Calu3 (cell line): ENCODE measurements around the gene NOP56. TPM values are rescaled to one million over a fixed set of nuclear protein-coding genes. Genes with fewer than 3 reads are reported as not detected.
"Not testable (repeated sequence)": the region's sequence is repeated elsewhere in the genome, so short reads cannot be mapped to it uniquely, and the experiment has no call there.

Source experiments
- BruUV-seq: library from RNA; stranded (reverse); fragments of 400-500 nt; replicated peaks from 2 replicates; lab custom pipeline; 2021; lab: Mats Ljungman, UMichigan
- CTCF ChIA-PET: fragments of 300-600 bp; sonication (Branson Sonifier 250); formaldehyde crosslinking; loops from one replicate; lab custom pipeline; 2022; ENCODE audit warnings: antibody characterized with exemption; lab: Charles Lee
- DNase-seq: peaks from one replicate; pipeline ENCODE4 v3.0.0; 2022
- H3K27ac Mint-ChIP-seq: one replicate; pipeline ENCODE4 v1.8.0; 2022; ENCODE audit warnings: mixed read lengths; ENCODE audit not compliant: unreplicated experiment
- H3K27me3 Mint-ChIP-seq: one replicate; pipeline ENCODE4 v1.8.0; 2022; ENCODE audit warnings: mixed read lengths; ENCODE audit not compliant: unreplicated experiment
- H3K36me3 Mint-ChIP-seq: one replicate; pipeline ENCODE4 v1.8.0; 2022; ENCODE audit warnings: mild to moderate bottlenecking, moderate library complexity, mixed read lengths; ENCODE audit not compliant: insufficient read depth, unreplicated experiment
- H3K4me1 Mint-ChIP-seq: one replicate; pipeline ENCODE4 v1.8.0; 2022; ENCODE audit warnings: mild to moderate bottlenecking, low read depth, mixed read lengths; ENCODE audit not compliant: unreplicated experiment
- H3K4me3 Mint-ChIP-seq: one replicate; pipeline ENCODE4 v1.8.0; 2022; ENCODE audit warnings: mild to moderate bottlenecking, low read depth, moderate library complexity, mixed read lengths; ENCODE audit not compliant: unreplicated experiment
- H3K9me3 Mint-ChIP-seq: one replicate; pipeline ENCODE4 v1.8.0; 2022; ENCODE audit warnings: low read depth, mixed read lengths; ENCODE audit not compliant: unreplicated experiment
- CTCF ChIP-seq: fragments of 200-600 bp; IDR thresholded peaks from one replicate; pipeline ENCODE4 v1.8.0; 2022; ENCODE audit warnings: antibody characterized with exemption; ENCODE audit not compliant: unreplicated experiment
- intact Hi-C: fragments of 100-400 bp; cut with micrococcal nuclease; formaldehyde crosslinking; loops from one replicate; pipeline ENCODE4 v1.10.0; 2022; ENCODE audit not compliant: unreplicated experiment
- total RNA-seq: library from RNA; stranded (reverse); gene quantifications from 2 replicates; pipeline ENCODE4 v1.2.3, GENCODE V29; 2022

Gene NOP56
- total RNA-seq, 1 experiment from 2014 or later = 303 TPM

DNA sequence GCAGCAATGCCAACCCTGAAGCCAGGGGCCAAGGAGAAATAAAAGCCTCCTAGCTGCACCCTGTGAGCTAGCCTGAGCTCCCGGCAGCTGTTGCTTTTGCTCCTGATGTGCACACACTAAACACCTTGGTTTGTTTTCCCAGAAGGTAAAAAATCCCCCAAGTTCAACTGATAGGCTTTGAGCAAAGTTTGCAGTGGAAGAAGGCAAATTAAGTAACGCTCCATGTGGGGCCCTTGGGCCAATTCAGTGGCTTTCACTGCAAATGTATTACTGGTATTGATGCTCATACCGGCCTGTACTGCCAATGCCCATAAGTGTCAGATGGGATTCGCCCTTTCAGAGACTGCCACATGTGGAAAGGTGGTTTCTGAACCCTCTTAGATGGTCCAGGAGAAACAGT, 21.0 kb downstream of the NOP56 start:
- TF ChIP-seq CTCF = no peak
- no peak overlapping the region for H3K27ac Mint-ChIP-seq
- no TSS peak for BruUV-seq
- no peak for DNase-seq
- H3K9me3 Mint-ChIP-seq = no peaks in the 10 kb centered on the region
- intact Hi-C loops = no loop called here
- peaks cover 36% of the 10 kb centered on the region for H3K27me3 Mint-ChIP-seq
- H3K36me3 Mint-ChIP-seq = no peaks in the 10 kb centered on the region
- H3K4me1 Mint-ChIP-seq = no peaks in the 10 kb centered on the region
- no peak overlapping the region for H3K4me3 Mint-ChIP-seq
- CTCF ChIA-PET = interaction anchor here (0.7 to 1.3 kb wide), 3 partner anchors 149 to 322 kb away, joined by 3 to 4 read pairs (median 4); no protein-coding TSS in a partner anchor

- no peak for DNase-seq
- Mint-ChIP-seq H3K27me3 (peaks cover 52% of the 10 kb centered on the region), H3K4me1 (no peaks in the 10 kb centered on the region), H3K36me3 (no peaks in the 10 kb centered on the region), H3K4me3 (no peak overlapping the region), H3K27ac (no peak overlapping the region), H3K9me3 (no peaks in the 10 kb centered on the region)
- CTCF ChIA-PET = no interaction called here
- BruUV-seq = no TSS peak
- TF ChIP-seq CTCF = no peak
- intact Hi-C loops = no loop called here
Observed at GRCh38 chr20:2680046-2680445, 27.6 kb downstream of the NOP56 start.

DNA sequence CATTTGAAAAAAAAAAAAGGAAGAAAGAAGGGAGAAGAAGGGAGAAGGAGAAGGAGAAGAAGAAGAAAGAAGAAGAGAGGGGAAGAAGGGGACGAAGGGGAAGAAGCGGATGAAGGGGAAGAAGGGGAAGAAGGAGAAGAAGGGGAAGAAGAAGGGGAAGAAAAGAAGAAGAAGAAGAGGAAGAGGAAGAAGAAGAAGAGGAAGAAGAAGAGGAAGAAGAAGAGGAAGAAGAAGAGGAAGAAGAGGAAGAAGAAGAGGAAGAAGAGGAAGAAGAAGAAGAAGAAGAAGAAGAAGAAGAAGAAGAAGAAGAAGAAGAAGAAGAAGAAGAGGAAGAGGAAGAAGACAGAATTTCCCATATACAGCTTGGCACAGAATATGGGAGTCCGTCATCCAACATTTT, 29.6 kb downstream of the NOP56 start:
- H3K9me3 Mint-ChIP-seq, H3K4me1 Mint-ChIP-seq, CTCF ChIA-PET, BruUV-seq, DNase-seq, H3K36me3 Mint-ChIP-seq, H3K4me3 Mint-ChIP-seq, intact Hi-C loops, H3K27ac Mint-ChIP-seq: not testable (repeated sequence)
- peaks cover 52% of the 10 kb centered on the region for H3K27me3 Mint-ChIP-seq

DNA sequence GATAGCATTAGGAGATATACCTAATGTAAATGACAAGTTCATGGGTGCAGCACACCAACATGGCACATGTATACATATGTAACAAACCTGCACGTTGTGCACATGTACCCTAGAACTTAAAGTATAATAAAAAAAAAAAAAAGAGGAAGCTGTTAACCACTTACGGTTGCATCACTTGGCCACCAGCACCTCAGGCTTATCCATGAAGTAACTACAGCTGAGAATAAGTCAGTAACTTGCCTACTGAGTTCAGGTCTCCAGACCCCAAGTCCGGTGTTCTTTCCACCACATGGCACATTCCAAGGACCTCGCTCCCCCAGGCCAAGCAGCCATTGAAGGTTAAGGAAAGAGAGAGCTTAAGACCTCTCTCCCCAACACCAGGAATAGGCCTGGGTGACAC, 32.4 kb downstream of the NOP56 start:
- BruUV-seq, H3K27ac Mint-ChIP-seq, H3K4me3 Mint-ChIP-seq, intact Hi-C loops, CTCF ChIA-PET, DNase-seq, H3K36me3 Mint-ChIP-seq, H3K4me1 Mint-ChIP-seq, H3K9me3 Mint-ChIP-seq: not testable (repeated sequence)
- H3K27me3 Mint-ChIP-seq = peaks cover 45% of the 10 kb centered on the region

DNA sequence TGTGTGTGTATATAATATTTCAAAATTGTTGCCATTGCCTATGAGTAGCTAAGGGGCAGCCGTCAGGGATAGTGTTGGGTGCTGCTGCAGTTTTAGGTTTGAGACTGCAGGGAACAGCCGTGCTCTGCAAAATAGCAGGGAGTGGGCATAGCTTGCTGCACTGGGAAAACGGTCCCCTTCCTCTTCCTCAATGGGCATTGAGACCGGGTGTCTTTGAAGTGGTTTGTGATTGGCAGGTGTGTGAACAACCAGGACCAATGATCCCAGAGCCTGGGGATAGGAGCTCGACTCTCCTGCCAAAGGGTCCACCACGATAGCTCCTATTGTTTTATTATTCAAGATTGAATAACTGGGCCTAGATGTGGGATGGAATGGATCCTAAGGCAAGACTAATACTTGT, 35.1 kb downstream of the NOP56 start:
- BruUV-seq = no TSS peak
- peaks cover 12% of the 10 kb centered on the region for H3K4me1 Mint-ChIP-seq
- no peak overlapping the region for H3K27ac Mint-ChIP-seq
- H3K9me3 Mint-ChIP-seq = no peaks in the 10 kb centered on the region
- no peak for TF ChIP-seq CTCF
- no peak overlapping the region for H3K4me3 Mint-ChIP-seq
- CTCF ChIA-PET = no interaction called here
- peaks cover 13% of the 10 kb centered on the region for H3K36me3 Mint-ChIP-seq
- peaks cover 47% of the 10 kb centered on the region for H3K27me3 Mint-ChIP-seq
- intact Hi-C loops = no loop called here
- DNase-seq = no peak
